Anterior cingulate cortex (tissue), 58 donors: ENCODE data around the gene C20orf144.
A peak's percentile ranks its signal among the peaks of the same experiment; 100 is the strongest.
"Not testable (repeated sequence)": the region's sequence is repeated elsewhere in the genome, so short reads cannot be mapped to it uniquely, and the experiment has no call there.

Source experiments
- DNase-seq, 58 donors: peaks; one replicate each; lab custom pipeline; 2025; lab: John Stamatoyannopoulos, UW

The C20orf144 gene

DNA sequence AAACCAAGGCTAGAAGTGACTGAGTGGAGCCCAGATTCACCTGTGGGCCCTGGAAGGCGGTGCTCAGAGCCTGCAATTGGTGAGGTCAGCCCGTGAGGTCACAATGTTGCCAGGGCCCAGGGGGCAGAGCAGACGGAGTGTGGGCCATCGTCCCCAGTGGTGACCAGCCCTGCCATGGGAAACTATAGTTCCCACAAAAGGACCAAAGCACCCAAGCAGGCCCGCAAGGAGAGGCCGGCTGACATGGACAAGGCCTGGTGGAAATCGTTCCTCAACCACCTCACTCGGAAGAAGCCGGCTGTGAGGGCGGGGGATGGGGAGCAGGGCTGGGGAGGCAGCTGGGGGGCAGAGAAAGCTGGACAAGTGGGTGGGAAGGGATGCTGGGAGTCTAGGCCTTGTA lies at the start of gene C20orf144:
Gene C20orf144, plus strand, starts transcription at position 156 of the 400 bp plus-strand sequence. Its CDS starts 19 bp downstream, at position 175.
- no peak for DNase-seq

DNA sequence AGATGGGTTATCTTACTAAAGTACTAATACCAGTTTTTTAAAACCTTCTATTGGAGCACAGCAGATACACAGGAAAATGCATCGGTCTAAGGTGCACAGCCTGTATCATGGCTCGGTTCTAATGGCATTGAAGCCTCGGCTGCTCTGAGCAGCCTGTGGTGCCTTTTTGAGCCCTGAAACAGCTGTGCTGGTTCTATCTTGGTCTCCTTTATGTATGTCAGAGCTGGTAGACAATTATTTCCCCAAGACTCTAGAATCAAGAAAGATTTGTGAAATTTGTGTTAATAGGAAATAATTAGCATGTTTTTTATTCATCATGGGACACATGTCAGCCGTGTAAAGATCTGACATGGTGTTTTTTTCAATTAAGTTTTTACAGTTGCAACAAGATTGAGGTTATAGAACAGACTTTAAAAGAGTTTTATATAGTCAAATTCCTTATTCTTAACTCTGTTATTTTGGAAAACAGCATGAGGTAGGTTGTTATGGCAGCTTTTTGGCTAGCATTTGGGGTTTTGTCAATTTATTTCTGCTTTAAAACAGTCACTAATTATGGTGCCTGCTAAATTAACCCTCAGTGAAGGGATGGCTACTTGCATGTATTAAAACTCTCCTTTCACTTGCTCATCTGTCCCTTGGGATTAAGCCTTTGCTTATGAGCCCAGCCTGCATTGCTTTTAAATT lies 40.3 kb upstream of the C20orf144 start:
- no peak for DNase-seq

DNA sequence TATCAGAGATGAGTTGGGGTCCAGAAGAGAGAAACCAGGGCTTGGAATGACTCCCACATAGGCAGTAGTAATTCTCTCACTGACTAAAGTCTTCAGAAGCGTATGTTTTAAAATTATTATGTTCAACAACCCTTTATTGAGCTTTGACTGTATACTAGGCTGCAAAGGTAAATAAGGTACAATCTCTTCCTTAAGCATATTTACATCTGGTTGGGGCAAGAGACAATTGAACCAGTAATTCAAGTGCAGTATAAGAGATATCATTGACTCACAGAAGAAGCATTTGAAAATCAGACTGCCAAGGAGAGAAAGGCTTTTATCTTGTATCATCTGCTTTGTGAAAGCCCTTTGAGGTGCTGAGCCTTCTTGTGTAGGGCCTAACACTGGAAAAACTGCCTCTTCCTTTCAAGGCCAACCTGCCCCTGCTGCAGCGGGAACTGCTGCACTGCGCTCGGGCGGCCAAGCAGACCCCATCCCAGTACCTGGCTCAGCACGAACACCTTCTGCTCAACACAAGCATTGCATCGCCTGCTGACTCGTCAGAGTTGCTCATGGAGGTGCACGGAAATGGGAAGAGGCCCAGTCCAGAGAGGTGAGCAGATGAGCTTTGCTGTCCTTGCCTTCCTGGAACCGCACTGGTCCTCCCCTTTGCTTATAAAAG lies 39.3 kb upstream of the C20orf144 start:
- DNase-seq: no peak

DNA sequence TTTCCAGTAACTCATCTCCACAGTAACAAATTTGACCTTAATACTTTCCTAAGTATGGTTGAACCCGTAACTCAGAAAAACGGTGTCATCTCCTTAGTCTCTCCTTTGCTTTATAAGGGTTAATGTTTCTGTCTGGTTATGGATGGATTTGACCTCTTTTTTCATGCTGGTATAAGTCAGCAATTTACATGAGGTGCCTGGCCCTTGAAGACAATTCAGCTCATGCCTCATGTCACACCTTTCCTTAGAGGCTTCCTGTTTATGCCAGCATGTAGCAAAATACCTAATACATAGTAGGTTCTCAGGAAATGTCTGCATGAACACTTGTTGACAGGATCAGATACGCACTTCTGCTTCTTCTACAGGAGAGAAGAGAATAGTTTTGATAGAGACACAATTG lies 37.7 kb upstream of the C20orf144 start:
- no peak for DNase-seq

DNA sequence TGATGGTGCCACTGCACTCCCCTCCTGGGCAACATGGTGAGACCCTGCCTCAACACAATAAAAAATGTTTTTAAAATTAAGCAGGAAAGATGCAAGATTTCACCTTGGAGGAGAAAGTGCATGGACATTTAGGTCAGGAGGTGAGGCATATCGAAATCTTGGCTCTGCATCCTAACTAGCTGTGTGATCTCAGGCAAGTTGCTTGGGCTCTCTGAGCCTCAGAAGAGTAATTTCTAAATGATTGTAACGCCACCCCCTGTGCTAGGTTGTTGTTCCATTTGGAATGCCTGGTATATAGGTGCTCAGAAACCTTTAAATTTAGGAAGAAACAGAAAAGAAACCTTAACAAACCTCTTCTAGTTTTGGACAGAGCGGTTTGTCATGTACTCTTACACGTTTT lies 35.9 kb upstream of the C20orf144 start:
- no peak for DNase-seq

DNA sequence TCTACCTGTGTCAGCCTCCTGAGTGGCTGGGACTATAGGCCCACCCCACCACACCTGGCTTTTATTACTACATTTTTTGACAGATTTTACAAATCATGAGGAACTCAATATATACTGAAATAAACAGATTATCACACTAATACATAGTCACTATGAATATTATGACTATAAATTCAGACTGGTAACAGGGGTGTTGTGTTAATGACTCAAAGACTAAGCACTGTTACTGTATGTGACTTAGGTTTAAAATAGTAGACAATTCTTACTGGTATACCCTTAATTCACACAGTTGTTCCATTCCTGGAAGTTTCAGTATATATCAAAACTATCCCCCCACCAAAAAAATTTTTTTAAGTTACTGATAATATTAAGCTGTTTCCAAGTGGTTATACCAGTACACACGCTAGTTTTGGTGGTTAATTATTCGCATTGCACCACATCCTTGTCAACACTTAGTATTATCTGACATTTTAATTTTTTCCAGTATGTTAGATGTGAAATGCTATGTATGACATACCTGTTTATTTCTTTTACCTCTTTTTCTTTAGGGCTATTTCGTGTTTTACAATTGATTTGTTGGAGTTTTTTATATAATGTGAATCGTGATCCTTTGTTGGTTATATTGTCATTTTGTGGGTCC lies 34.4 kb upstream of the C20orf144 start:
- DNase-seq: no peak

DNA sequence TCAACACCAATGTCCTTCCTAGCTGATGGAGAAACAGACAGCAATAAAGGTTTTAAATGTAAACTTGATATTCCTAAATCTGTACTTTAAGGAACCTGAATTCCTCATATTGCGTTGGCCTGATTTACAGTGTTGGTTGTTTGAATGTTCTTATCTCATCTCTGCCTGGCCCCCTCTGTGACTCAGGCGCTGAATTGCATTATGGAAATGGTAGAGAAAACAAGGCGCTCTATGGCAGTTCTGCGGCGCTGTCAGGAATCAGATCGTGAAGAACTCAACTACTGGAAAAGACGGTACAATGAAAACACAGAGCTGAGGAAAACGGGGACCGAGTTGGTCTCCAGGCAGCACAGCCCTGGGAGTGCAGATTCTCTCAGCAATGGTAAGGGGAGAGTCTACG lies 32.6 kb upstream of the C20orf144 start:
- DNase-seq: no peak

DNA sequence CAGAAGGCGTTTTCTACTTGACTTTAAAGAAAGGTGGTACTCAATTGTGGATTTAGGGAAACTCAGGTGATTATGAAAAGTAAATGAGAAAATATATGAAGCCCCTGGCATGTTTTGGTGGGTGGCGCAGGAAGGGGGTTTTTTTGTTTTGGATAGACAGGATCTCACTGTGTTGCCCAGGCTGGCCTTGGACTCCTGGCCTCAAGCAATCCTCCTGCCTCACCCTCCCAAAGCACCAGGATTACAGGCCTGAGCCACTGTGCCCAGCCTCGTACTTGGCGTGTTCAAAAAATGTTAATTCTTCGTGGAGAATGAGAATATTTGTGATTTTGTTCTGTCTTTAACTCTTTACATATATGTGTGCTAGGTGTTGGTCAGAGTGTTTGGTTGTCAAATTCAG lies 32.1 kb upstream of the C20orf144 start:
- no peak for DNase-seq

DNA sequence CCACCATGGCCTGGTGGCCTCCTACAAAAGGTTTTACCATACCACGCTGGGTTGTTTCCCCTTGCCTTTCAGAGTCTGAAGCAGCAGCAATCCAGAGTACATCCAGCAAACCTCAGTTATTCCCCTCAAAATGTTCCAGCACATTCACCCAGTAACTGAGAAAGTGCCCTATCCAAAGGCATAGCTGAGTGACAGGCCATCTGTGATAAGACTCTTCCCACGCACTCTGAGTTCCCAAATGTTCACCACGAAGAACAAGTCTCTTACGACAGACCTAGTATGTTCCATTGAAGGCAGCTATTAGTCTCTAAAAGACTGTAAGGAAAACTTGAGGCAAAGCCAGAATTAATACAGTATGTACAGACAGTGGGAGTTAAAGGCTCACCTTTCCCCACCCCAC lies 31.6 kb upstream of the C20orf144 start:
- peak in 6 of 58 donors; percentile 2 to 40 (median 14) for DNase-seq

DNA sequence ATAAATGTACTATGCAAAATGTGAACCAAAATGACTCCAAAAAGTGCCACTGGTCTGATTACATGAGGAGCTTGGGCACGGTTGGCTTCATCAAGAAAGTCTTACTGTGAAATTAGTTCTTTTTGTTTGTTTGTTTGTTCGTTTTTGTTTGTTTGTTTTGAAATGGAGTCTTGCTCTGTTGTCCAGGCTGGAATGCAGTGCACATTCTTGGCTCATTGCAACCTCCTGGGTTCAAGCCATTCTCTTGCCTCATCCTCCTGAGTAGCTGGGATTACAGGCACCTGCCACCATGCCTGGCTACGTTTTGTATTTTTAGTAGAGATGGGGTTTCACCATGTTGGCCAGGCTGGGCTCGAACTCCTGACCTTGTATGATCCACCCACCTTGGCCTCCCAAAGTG lies 30.2 kb upstream of the C20orf144 start:
- not testable (repeated sequence) for DNase-seq

DNA sequence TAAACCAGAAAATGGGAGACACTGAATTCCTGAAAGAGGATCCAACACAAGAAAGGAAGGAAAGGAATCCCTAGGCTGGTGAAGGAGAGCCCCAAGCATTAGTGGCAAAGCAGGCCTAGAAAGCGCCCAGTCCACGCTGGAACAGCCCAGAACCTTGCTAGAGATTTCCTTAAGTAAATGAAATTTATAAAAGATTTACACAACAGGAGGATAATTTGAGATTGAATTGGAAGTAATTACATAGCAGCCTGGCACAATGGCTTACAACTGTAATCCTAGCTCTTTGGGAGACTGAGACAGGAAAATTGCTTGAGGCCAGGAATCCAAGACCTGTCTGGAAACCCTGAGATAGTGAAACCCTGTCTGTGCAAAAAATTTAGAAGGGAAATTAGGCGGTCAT lies 26.8 kb upstream of the C20orf144 start:
- no peak for DNase-seq

DNA sequence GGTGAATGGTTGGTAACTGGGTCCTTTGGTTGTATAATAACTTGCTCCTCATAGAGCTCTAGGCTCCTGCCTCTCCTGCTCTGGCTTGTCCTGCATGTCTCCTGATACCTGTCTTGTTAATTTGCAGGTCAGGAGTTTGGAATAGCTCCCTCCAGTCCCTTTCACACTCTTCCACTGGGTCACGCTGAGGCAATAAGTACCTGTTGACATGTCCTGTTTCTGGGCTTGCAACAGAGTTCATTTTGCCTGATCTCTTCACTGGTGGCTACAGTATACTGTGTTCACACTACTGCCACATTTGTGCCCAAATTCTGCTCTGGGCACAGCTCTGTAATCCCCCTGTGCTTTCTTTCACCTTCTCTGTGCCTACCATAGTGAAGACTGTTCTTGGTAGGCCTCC lies 25.4 kb upstream of the C20orf144 start:
- no peak for DNase-seq

DNA sequence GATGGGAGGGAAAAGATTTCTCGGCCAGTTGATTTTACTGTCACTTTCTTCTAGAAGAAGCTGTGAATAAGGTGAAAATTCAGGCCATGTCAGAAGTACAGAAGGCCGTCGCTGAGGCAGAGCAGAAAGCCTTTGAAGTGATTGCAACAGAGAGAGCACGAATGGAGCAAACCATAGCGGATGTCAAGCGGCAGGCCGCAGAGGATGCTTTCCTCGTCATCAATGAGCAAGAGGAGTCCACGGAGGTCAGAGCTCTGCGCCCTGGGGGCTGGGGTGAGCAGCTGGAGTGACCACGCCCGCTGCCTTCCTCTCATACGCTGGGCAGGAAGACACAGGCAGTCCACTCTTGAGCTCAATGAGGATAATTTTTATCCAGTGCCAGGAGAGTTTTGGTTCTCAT lies 21.8 kb upstream of the C20orf144 start:
- no peak for DNase-seq

DNA sequence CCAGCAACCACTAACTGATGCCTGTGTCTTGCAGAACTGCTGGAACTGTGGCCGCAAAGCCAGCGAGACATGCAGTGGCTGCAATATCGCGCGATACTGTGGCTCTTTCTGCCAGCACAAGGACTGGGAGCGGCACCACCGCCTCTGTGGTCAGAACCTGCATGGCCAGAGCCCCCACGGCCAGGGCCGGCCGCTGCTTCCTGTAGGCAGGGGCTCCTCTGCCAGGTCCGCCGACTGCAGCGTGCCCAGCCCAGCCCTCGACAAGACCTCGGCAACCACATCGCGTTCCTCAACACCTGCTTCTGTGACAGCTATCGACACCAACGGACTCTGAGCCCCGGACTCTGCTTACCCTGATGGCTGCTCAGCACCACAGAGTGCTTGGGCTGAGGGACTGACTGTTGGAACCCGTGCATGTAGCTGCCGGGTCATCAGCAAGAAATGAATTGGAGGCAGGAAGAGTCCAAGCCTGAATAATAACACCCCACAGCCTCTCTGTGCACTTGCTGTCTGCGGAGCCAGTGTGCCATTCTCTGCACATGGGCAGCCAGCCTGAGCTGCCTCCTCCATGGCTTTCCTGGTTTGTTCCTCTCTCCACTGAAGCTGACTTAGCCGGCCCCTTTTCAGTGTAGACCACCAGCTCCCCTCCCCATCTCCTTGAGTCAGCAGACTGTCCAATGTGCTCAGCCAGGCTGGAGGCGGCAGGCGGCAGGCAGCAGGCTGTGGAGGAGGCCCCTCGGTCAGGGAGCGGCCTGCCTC lies 17.6 kb upstream of the C20orf144 start:
- DNase-seq: no peak

DNA sequence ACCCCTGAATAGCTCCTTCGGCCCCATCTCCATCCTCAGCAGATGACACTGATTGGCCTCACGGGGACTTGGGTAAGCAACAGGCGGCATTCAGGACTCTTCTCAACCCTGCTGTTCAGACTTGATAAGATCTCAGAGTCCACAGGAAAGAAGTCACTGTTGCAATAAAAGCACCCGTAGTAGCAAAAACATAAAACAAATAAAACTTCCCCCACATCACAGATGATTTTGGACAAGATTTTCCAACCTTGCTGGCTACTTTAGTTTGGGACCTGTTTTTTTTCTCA lies 17.1 kb upstream of the C20orf144 start:
- DNase-seq: no peak

DNA sequence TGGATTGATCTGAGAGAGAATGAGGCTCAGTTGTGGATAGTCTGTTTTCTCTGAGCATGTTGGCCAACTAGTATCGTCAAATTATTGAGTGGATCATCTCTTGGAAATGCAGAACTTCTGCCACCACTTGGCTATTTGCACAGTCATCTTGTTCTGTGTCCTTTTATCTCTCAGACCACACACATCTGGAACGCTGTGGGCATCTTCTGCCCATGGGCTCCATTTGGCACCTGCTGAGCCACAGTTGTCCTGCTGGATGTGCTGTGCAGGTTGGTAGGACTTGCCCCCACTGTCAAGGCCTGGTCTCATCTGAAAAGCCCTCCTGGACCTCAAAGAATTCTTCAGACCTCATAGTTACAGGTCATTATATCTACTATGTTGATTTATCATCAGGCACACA lies 16.7 kb upstream of the C20orf144 start:
- DNase-seq: no peak

DNA sequence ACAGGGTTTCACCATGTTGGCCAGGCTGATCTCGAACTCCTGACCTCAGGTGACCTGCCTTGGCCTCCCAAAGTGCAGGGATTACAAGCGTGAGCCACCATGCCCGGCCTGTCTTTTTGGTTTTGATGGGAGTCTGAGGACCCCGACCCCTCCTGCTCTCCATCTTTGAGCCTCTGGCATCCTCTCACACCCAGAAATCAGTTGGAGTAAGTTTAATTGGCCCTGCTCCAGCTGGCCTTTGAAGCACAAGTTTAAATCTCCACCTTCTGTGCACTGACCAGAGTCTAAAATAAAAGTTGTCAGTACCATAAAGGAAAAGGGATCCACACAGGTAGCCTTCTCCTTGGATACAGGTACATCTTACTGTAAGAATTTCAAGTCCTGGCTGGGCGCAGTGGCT lies 15.9 kb upstream of the C20orf144 start:
- no peak for DNase-seq

DNA sequence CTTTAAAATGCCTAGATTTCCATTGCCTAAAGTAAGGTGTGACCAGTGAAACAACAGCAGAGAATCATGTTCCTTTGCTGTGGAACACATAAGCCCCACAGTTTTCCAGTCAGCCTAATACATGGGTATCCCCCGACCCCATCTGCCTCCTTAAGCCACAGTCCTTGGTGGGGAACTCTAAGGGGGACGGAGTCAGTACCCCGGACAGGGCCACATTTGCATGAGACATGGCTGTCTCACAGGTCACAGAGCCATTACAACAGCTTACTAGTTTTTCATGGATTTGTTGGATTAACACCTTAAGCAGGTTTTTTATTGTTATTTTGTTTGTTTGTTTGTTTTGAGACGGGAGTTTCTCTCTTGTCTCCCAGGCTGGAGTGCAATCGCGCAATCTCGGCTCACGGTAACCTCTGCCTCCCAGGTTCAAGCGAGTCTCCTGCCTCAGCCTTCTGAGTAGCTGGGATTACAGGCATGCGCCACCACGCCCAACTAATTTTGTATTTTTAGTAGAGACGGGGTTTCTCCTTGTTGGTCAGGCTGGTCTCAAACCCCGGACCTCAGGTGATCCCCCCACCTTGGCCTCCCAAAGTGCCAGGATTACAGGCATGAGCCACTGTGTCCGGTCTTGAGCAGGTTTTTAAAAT lies 15.0 kb upstream of the C20orf144 start:
- DNase-seq: not testable (repeated sequence)

DNA sequence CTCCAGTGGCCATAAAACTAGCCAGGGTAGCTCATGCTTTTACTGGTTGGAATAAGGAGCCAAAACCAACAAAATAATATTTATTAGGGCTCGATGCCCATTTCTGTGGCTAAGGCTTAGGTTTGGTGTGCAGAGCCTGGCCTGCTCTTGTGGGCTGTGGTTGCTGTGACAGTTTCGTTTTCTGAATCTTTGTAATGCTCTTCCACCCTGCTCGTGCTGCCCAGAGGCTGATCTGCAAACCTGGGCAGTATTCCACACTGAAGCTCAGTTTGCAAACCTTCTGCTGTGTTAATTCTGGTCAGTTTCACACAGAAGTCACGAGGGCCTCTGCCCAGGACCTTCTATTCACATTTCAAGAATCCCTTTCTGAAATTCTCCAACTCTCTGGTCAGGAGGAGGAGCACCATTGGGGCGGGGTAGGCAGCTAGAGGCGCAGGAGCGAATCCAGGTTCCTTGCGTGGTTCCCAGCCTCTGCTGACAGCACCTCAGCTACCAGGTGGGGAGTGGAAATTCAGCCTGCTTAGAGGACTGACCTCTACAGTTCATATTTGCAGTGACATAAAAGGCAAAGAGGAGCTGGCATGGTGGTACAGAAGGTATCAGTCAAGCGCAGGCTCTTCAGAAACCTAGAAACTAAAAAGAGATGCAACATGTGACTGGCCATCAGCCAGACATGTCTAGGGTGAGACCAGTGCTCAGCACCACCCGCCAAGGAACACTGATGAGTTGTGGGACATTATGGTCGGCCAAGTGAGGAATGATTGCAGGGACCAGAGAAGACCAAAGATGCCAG lies 14.3 kb upstream of the C20orf144 start:
- DNase-seq: no peak

DNA sequence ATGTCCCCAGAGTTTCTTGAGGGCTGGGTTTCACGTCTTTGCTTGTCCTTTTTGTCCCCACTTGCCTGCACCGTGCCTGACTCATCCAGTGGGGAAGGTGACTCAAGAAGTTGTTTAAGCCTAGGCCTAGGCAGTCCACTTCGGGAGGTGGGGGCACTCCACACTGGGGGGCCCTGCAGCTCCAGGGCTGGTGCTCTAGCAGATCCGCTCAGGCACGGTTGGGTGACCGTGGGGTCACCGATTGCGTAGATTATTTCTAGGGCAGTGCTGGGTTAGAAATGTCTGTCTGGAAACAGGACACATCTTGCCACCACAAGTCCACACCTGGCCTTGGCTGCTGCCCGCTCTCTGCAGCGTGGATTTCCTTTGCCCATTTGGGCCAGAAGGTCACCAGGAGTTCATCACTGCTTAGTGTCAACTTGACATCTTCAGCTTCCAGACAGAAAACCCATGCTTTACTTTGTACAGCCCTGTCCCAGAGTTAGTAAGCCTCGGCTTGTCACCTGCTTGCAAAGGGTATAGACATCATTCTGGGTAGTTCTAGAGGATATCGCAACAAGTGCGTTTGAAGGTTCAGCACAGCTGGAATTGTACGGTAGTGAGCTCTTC lies 13.6 kb upstream of the C20orf144 start:
- no peak for DNase-seq
